Raji (cell line): ENCODE data around the gene ZBTB45.
A peak's percentile ranks its signal among the peaks of the same experiment; 100 is the strongest.

ENCODE experiments used
- POLR2A ChIP-seq: IDR thresholded peaks from 2 replicates; pipeline ENCODE4 v1.6.1; 2011; ENCODE audit warnings: low read depth, low read length, control low read depth; ENCODE audit not compliant: insufficient read depth

ZBTB45 gene

GRCh38 chr19:58519355-58520256 is at the start of gene ZBTB45:
TSS of gene ZBTB45 (minus strand) at chr19:58519810. CDS start at chr19:58517673, 2,137 bp downstream.
- peak; percentile 91 for TF ChIP-seq POLR2A

GRCh38 chr19:58568453-58569130 is 49.0 kb upstream of the ZBTB45 start:
- no peak; the same call in 1 of the 2 replicates for TF ChIP-seq POLR2A

- TF ChIP-seq POLR2A = no peak
These were observed 47.4 kb upstream of the ZBTB45 start for GRCh38 chr19:58566989-58567388.

GRCh38 chr19:58563823-58564222 is 44.2 kb upstream of the ZBTB45 start:
- no peak for TF ChIP-seq POLR2A

- no peak for TF ChIP-seq POLR2A
These were observed 43.5 kb upstream of the ZBTB45 start for GRCh38 chr19:58563034-58563573.

GRCh38 chr19:58562122-58563033 is 42.8 kb upstream of the ZBTB45 start:
- TF ChIP-seq POLR2A = 0 out of 2 replicates have a peak, but pooled peaks have one; percentile 9

- 0 out of 2 replicates have a peak, but pooled peaks have one; percentile 20 for TF ChIP-seq POLR2A
These were observed 41.9 kb upstream of the ZBTB45 start for GRCh38 chr19:58561373-58562121.

GRCh38 chr19:58560921-58561320 is 41.3 kb upstream of the ZBTB45 start:
- no peak for TF ChIP-seq POLR2A

- TF ChIP-seq POLR2A = no peak
These were observed 40.6 kb upstream of the ZBTB45 start for GRCh38 chr19:58560007-58560887.

GRCh38 chr19:58559275-58560006 is 39.8 kb upstream of the ZBTB45 start:
- peak; percentile 85 for TF ChIP-seq POLR2A

- TF ChIP-seq POLR2A = peak; percentile 63; the same call in 1 of the 2 replicates
These were observed 39.1 kb upstream of the ZBTB45 start for GRCh38 chr19:58558623-58559274.
